PC-9 (cell line): ENCODE measurements around the gene HAPLN2. TPM values are rescaled to one million over a fixed set of nuclear protein-coding genes. Genes with fewer than 3 reads are reported as not detected.

ENCODE experiments used
- BruUV-seq: library from RNA; stranded (reverse); fragments of 400-500 nt; replicated peaks from 2 replicates; lab custom pipeline; 2021; lab: Mats Ljungman, UMichigan
- CTCF ChIA-PET: fragments of 300-600 bp; sonication (Branson Sonifier 250); formaldehyde crosslinking; loops from one replicate; lab custom pipeline; 2022; ENCODE audit warnings: antibody characterized with exemption; lab: Charles Lee
- POLR2A ChIA-PET: fragments of 300-600 bp; sonication (Branson Sonifier 250); formaldehyde crosslinking; loops from one replicate; lab custom pipeline; 2022; ENCODE audit warnings: antibody characterized with exemption; ENCODE audit not compliant: unreplicated experiment; lab: Charles Lee
- DNase-seq, 2 experiments: peaks; one replicate each; pipeline versions ENCODE4 v3.0.0 to v3.0.0-alpha.2; 2015 to 2022; ENCODE audit warnings: mixed read lengths in 1 of 2
- H2AFZ ChIP-seq: fragments of 200-600 bp; sonication (generic); 2 replicates; pipeline ENCODE4 v1.8.1; 2017; ENCODE audit warnings: antibody characterized with exemption
- H3F3A ChIP-seq: fragments of 200-600 bp; sonication (generic); 2 replicates; pipeline ENCODE4 v1.8.1; 2017; ENCODE audit warnings: antibody characterized with exemption, mild to moderate bottlenecking, low read depth; ENCODE audit not compliant: insufficient read depth
- H3K27ac ChIP-seq: fragments of 200-600 bp; sonication (generic); 2 replicates; pipeline ENCODE4 v1.6.1; 2016; ENCODE audit warnings: mixed run types
- H3K27me3 ChIP-seq: fragments of 200-600 bp; sonication (generic); 2 replicates; pipeline ENCODE4 v1.6.1; 2016; ENCODE audit warnings: low read depth, mixed run types; ENCODE audit not compliant: insufficient read depth
- H3K36me3 ChIP-seq: fragments of 200-600 bp; sonication (generic); 2 replicates; pipeline ENCODE4 v1.6.1; 2016; ENCODE audit warnings: low read depth, mixed run types
- H3K4me1 ChIP-seq: fragments of 200-600 bp; sonication (generic); replicated peaks from 2 replicates; pipeline ENCODE4 v1.6.1; 2016; ENCODE audit warnings: mixed run types; ENCODE audit not compliant: insufficient read depth
- H3K4me2 ChIP-seq: fragments of 200-600 bp; sonication (generic); 2 replicates; pipeline ENCODE4 v1.6.1; 2017; ENCODE audit warnings: mixed run types
- H3K4me3 ChIP-seq: fragments of 200-600 bp; sonication (generic); 2 replicates; pipeline ENCODE4 v1.6.1; 2016; ENCODE audit warnings: mixed run types
- H3K79me2 ChIP-seq: fragments of 200-600 bp; sonication (generic); 2 replicates; pipeline ENCODE4 v1.6.1; 2017; ENCODE audit warnings: low read depth, mixed run types
- H3K9me2 ChIP-seq: fragments of 200-600 bp; sonication (generic); 2 replicates; pipeline ENCODE4 v1.8.1; 2017; ENCODE audit warnings: mild to moderate bottlenecking; ENCODE audit not compliant: insufficient read depth
- H3K9me3 ChIP-seq: fragments of 200-600 bp; sonication (generic); 2 replicates; pipeline ENCODE4 v1.8.1; 2016; ENCODE audit warnings: low read depth; ENCODE audit not compliant: insufficient read depth
- H4K20me1 ChIP-seq: fragments of 200-600 bp; sonication (generic); 2 replicates; pipeline ENCODE4 v1.8.1; 2017; ENCODE audit not compliant: insufficient read depth
- EZH2 ChIP-seq: fragments of 200-600 bp; sonication (generic); IDR thresholded peaks from 2 replicates; pipeline ENCODE4 v1.8.0; 2017; ENCODE audit warnings: antibody characterized with exemption, low read depth
- intact Hi-C: fragments of 100-400 bp; cut with micrococcal nuclease; formaldehyde crosslinking; loops from one replicate; pipeline ENCODE4 v1.10.0; 2022; ENCODE audit not compliant: unreplicated experiment
- total RNA-seq: library from RNA; stranded (reverse); gene quantifications from 2 replicates; pipeline ENCODE4 v1.2.3, GENCODE V29; 2021
- TF ChIP-seq, protein P1 (sequence below): fragments of 200-600 bp; sonication (generic); conservative IDR thresholded peaks from 2 replicates; pipeline ENCODE4 v1.6.1; 2017; ENCODE audit warnings: mixed run types, antibody characterized with exemption, mild to moderate bottlenecking, moderate library complexity

The HAPLN2 gene
- total RNA-seq, 1 experiment from 2014 or later = not detected

DNA sequence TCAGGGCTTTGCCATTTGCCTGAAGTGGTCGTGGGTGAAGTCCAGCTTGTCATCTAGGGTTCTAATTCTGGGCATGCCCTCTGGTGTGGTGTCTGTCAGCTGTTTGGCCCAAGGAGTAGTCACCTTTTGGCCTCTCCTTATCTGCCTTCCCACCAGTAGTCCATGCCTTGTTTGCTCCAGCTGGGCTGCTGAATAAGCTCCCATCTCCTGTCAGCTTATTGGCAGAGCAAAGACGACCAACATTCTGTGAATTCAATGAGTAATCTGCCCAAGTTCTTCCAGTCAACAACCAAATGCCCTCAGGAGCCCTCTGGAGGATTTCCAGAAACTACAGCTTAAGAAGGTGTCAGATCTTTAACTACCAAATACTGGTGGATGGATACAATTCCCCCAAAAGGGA, 29.7 kb downstream of the HAPLN2 start:
- Histone ChIP-seq H3K9me3 (no peaks in the 10 kb centered on the region), H3K27me3 (no peaks in the 10 kb centered on the region), H3K4me1 (no peaks in the 10 kb centered on the region), H4K20me1 (peaks cover 98% of the 10 kb centered on the region), H3K36me3 (peaks cover 29% of the 10 kb centered on the region), H3K4me2 (no peak overlapping the region), H3K9me2 (no peaks in the 10 kb centered on the region), H3F3A (peaks cover 39% of the 10 kb centered on the region; the same call in 1 of the 2 replicates), H3K79me2 (peaks cover 11% of the 10 kb centered on the region; the same call in 1 of the 2 replicates), H3K4me3 (no peak overlapping the region), H2AFZ (no peak overlapping the region), H3K27ac (no peak overlapping the region)
- DNase-seq = peak in 1 of 2 experiments; percentile 43
- ChIA-PET CTCF (no interaction called here), POLR2A (no interaction called here)
- TF ChIP-seq EZH2 = no peak
- TF ChIP-seq, protein P1, sequence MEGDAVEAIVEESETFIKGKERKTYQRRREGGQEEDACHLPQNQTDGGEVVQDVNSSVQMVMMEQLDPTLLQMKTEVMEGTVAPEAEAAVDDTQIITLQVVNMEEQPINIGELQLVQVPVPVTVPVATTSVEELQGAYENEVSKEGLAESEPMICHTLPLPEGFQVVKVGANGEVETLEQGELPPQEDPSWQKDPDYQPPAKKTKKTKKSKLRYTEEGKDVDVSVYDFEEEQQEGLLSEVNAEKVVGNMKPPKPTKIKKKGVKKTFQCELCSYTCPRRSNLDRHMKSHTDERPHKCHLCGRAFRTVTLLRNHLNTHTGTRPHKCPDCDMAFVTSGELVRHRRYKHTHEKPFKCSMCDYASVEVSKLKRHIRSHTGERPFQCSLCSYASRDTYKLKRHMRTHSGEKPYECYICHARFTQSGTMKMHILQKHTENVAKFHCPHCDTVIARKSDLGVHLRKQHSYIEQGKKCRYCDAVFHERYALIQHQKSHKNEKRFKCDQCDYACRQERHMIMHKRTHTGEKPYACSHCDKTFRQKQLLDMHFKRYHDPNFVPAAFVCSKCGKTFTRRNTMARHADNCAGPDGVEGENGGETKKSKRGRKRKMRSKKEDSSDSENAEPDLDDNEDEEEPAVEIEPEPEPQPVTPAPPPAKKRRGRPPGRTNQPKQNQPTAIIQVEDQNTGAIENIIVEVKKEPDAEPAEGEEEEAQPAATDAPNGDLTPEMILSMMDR = no peak
- no TSS peak for BruUV-seq
- intact Hi-C loops = no loop called here

DNA sequence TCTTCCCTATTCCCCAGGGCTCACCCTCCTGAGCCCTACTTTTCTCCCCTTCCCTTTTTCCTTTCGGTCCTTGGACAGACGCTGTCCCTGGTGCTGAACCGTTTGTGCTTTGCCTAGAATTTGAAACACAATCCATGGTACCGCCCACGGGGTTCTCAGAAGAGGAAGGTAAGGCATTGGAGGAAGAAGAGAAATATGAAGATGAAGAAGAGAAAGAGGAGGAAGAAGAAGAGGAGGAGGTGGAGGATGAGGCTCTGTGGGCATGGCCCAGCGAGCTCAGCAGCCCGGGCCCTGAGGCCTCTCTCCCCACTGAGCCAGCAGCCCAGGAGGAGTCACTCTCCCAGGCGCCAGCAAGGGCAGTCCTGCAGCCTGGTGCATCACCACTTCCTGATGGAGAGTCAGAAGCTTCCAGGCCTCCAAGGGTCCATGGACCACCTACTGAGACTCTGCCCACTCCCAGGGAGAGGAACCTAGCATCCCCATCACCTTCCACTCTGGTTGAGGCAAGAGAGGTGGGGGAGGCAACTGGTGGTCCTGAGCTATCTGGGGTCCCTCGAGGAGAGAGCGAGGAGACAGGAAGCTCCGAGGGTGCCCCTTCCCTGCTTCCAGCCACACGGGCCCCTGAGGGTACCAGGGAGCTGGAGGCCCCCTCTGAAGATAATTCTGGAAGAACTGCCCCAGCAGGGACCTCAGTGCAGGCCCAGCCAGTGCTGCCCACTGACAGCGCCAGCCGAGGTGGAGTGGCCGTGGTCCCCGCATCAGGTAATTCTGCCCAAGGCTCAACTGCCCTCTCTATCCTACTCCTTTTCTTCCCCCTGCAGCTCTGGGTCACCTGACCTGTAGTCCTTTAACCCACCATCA, 33.1 kb downstream of the HAPLN2 start:
- Histone ChIP-seq H3K27me3 (no peaks in the 10 kb centered on the region), H2AFZ (no peak overlapping the region), H3K9me2 (no peaks in the 10 kb centered on the region), H3K4me2 (no peak overlapping the region), H3K4me3 (no peak overlapping the region), H3K27ac (no peak overlapping the region), H3F3A (peaks cover 25% of the 10 kb centered on the region; the same call in 1 of the 2 replicates), H3K79me2 (peaks cover 43% of the 10 kb centered on the region), H4K20me1 (peaks cover 100% of the 10 kb centered on the region), H3K4me1 (no peaks in the 10 kb centered on the region), H3K9me3 (no peaks in the 10 kb centered on the region), H3K36me3 (peaks cover 22% of the 10 kb centered on the region)
- no peak for TF ChIP-seq EZH2
- TF ChIP-seq, protein P1 = no peak
- BruUV-seq = no TSS peak
- no peak for DNase-seq
- CTCF ChIA-PET = interaction anchor here (0.6 kb wide), 1 partner anchor 112 kb away, joined by 3 read pairs; no protein-coding TSS in a partner anchor
- intact Hi-C loops = no loop called here
- POLR2A ChIA-PET = no interaction called here

GRCh38 chr1:156652992-156653355, 33.8 kb downstream of the HAPLN2 start:
- ChIA-PET CTCF (no interaction called here), POLR2A (no interaction called here)
- H3K4me2 ChIP-seq = no peak overlapping the region
- TF ChIP-seq, protein P1 = no peak
- no peak for TF ChIP-seq EZH2
- H4K20me1 ChIP-seq = peaks cover 100% of the 10 kb centered on the region
- H3K36me3 ChIP-seq = peaks cover 24% of the 10 kb centered on the region
- H3K9me2 ChIP-seq = no peaks in the 10 kb centered on the region
- H3K9me3 ChIP-seq = no peaks in the 10 kb centered on the region
- no peak for DNase-seq
- H3K79me2 ChIP-seq = peaks cover 48% of the 10 kb centered on the region
- no peak overlapping the region for H2AFZ ChIP-seq
- H3F3A ChIP-seq = peaks cover 25% of the 10 kb centered on the region; the same call in 1 of the 2 replicates
- H3K4me1 ChIP-seq = no peaks in the 10 kb centered on the region
- BruUV-seq = no TSS peak
- intact Hi-C loops = no loop called here
- no peak overlapping the region for H3K4me3 ChIP-seq
- no peak overlapping the region for H3K27ac ChIP-seq
- no peaks in the 10 kb centered on the region for H3K27me3 ChIP-seq
